SK-N-SH (cell line): ENCODE measurements around the gene AOAH. TPM values are rescaled to one million over a fixed set of nuclear protein-coding genes. Genes with fewer than 3 reads are reported as not detected.

Experiments
- CTCF ChIA-PET: fragments of 300-600, 350-600 bp; formaldehyde crosslinking; extraction: SDS; loops from one replicate; lab custom pipeline; 2021; lab: Yijun Ruan, JAX
- POLR2A ChIA-PET: fragments of 350-600 bp; sonication (Branson Sonifier 250); formaldehyde crosslinking; extraction: SDS; loops from one replicate; lab custom pipeline; 2020; ENCODE audit warnings: antibody characterized with exemption, inconsistent platforms; lab: Yijun Ruan, JAX
- DNase-seq: peaks from one replicate; pipeline ENCODE4 v3.0.0; 2012
- H2AFZ ChIP-seq: fragments of 200-600 bp; sonication (generic); 2 replicates; pipeline ENCODE4 v1.8.1; 2016; ENCODE audit warnings: antibody characterized with exemption, mild to moderate bottlenecking, low read depth
- H3F3A ChIP-seq: fragments of 200-600 bp; sonication (generic); replicated peaks from 2 replicates; pipeline ENCODE3; 2016; ENCODE audit warnings: antibody characterized with exemption, mild to moderate bottlenecking; ENCODE audit not compliant: insufficient read depth
- H3K27ac ChIP-seq, 2 experiments: fragments of 200-500 bp in 1 of 2; fragments of 200-600 bp in 1 of 2; sonication (Bioruptor generic) in 1 of 2; sonication (generic), shearing (Covaris generic) in 1 of 2; 2 replicates each; pipeline versions ENCODE4 v1.5.1 to v1.6.1; 2014 to 2016; ENCODE audit warnings: low read depth in 2 of 2, inconsistent platforms in 1 of 2, low read length in 1 of 2, mild to moderate bottlenecking in 1 of 2, mixed read lengths in 1 of 2
- H3K27me3 ChIP-seq: fragments of 200-600 bp; sonication (generic), shearing (Covaris generic); 2 replicates; pipeline ENCODE4 v1.6.1; 2016; ENCODE audit warnings: mixed run types; ENCODE audit not compliant: insufficient read depth
- H3K36me3 ChIP-seq, 2 experiments: fragments of 200-500 bp in 1 of 2; fragments of 200-600 bp in 1 of 2; sonication (Bioruptor generic) in 1 of 2; sonication (generic) in 1 of 2; replicated peaks in 1 of 2; 2 replicates each; pipeline versions ENCODE3 to v1.5.1; 2014 to 2016; ENCODE audit warnings: low read length in 1 of 2, mild to moderate bottlenecking in 1 of 2; ENCODE audit not compliant: insufficient read depth in 2 of 2, control insufficient read depth in 1 of 2
- H3K4me1 ChIP-seq, 2 experiments: fragments of 200-500 bp in 1 of 2; fragments of 200-600 bp in 1 of 2; sonication (Bioruptor generic) in 1 of 2; sonication (generic), shearing (Covaris generic) in 1 of 2; 2 replicates each; pipeline versions ENCODE4 v1.5.1 to v1.6.1; 2014 to 2016; ENCODE audit warnings: low read depth in 1 of 2, low read length in 1 of 2, mixed run types in 1 of 2; ENCODE audit not compliant: insufficient read depth in 2 of 2, control insufficient read depth in 1 of 2
- H3K4me2 ChIP-seq: fragments of 200-600 bp; sonication (generic), shearing (Covaris generic); 2 replicates; pipeline ENCODE4 v1.6.1; 2017; ENCODE audit warnings: mixed run types
- H3K4me3 ChIP-seq, 2 experiments: fragments of 200-500 bp in 1 of 2; fragments of 200-600 bp in 1 of 2; sonication (Bioruptor generic) in 1 of 2; sonication (generic), shearing (Covaris generic) in 1 of 2; 2 replicates each; pipeline versions ENCODE4 v1.5.1 to v1.8.1; 2014 to 2016; ENCODE audit warnings: low read depth in 2 of 2, inconsistent platforms in 1 of 2, low read length in 1 of 2, mild to moderate bottlenecking in 1 of 2, mixed read lengths in 1 of 2, moderate library complexity in 1 of 2
- H3K79me2 ChIP-seq: fragments of 200-600 bp; sonication (generic); 2 replicates; pipeline ENCODE4 v1.8.1; 2017; ENCODE audit warnings: mild to moderate bottlenecking; ENCODE audit not compliant: insufficient read depth
- H3K9ac ChIP-seq: fragments of 200-600 bp; sonication (generic); 2 replicates; pipeline ENCODE4 v1.6.1; 2017; ENCODE audit warnings: mixed run types
- H3K9me2 ChIP-seq: fragments of 200-600 bp; sonication (generic); 2 replicates; pipeline ENCODE4 v1.6.1; 2017; ENCODE audit warnings: mixed run types
- H3K9me3 ChIP-seq: fragments of 200-600 bp; sonication (generic); 2 replicates; pipeline ENCODE4 v1.6.1; 2017; ENCODE audit warnings: mixed run types, mild to moderate bottlenecking, moderate library complexity
- H4K20me1 ChIP-seq: fragments of 200-600 bp; sonication (generic); 2 replicates; pipeline ENCODE4 v1.6.1; 2017; ENCODE audit warnings: mild to moderate bottlenecking, mixed run types; ENCODE audit not compliant: insufficient read depth
- CHD2 ChIP-seq: fragments of 150-350 bp; IDR thresholded peaks from 2 replicates; pipeline ENCODE4 v1.6.1; 2018; ENCODE audit warnings: low read length; ENCODE audit not compliant: partially characterized antibody
- ELF1 ChIP-seq: IDR thresholded peaks from 2 replicates; pipeline ENCODE4 v1.4.0; 2012
- EP300 ChIP-seq, 2 experiments: IDR thresholded peaks; 2 replicates each; pipeline versions ENCODE4 v1.4.0 to v1.6.1; 2012; ENCODE audit warnings: borderline replicate concordance in 1 of 2, low read depth in 1 of 2, low read length in 1 of 2
- EZH2phosphoT487 ChIP-seq: fragments of 200-600 bp; sonication (generic); IDR thresholded peaks from 2 replicates; pipeline ENCODE4 v1.6.1; 2017; ENCODE audit warnings: low read depth, mixed run types, mild to moderate bottlenecking, antibody characterized with exemption, moderate library complexity, borderline replicate concordance
- FOSL2 ChIP-seq: IDR thresholded peaks from 2 replicates; pipeline ENCODE4 v1.4.0; 2012; ENCODE audit warnings: low read depth, mild to moderate bottlenecking, moderate library complexity, borderline replicate concordance
- FOXJ3 ChIP-seq: sonication (generic); formaldehyde crosslinking; IDR thresholded peaks from 2 replicates; pipeline ENCODE4 v1.5.1; 2020; ENCODE audit warnings: mild to moderate bottlenecking, missing genetic modification reagents
- FOXM1 ChIP-seq: IDR thresholded peaks from 2 replicates; pipeline ENCODE4 v1.4.0; 2012; ENCODE audit warnings: low read depth, mild to moderate bottlenecking
- GABPA ChIP-seq: IDR thresholded peaks from 2 replicates; pipeline ENCODE4 v1.4.0; 2012; ENCODE audit warnings: low read depth, mild to moderate bottlenecking
- JUND ChIP-seq: IDR thresholded peaks from 2 replicates; pipeline ENCODE4 v1.4.0; 2012
- MEF2A ChIP-seq: IDR thresholded peaks from 2 replicates; pipeline ENCODE4 v1.4.0; 2012; ENCODE audit warnings: low read depth, borderline replicate concordance
- NFIC ChIP-seq: IDR thresholded peaks from 2 replicates; pipeline ENCODE4 v1.4.0; 2012; ENCODE audit warnings: borderline replicate concordance
- NRF1 ChIP-seq: IDR thresholded peaks from 2 replicates; pipeline ENCODE4 v1.6.1; 2012; ENCODE audit warnings: low read depth, mild to moderate bottlenecking, low read length
- POLR2AphosphoS5 ChIP-seq: IDR thresholded peaks from 2 replicates; pipeline ENCODE4 v1.6.1; 2012; ENCODE audit warnings: low read depth, low read length
- RCOR1 ChIP-seq: fragments of 150-350 bp; IDR thresholded peaks from 2 replicates; pipeline ENCODE4 v1.6.1; 2017; ENCODE audit warnings: antibody characterized with exemption, low read length
- RFX5 ChIP-seq: IDR thresholded peaks from 2 replicates; pipeline ENCODE4 v1.6.1; 2012; ENCODE audit warnings: mild to moderate bottlenecking, improper control_type of control experiment, low read length
- RXRA ChIP-seq: IDR thresholded peaks from 2 replicates; pipeline ENCODE4 v1.4.0; 2012; ENCODE audit warnings: low read depth, mild to moderate bottlenecking, borderline replicate concordance
- SIN3A ChIP-seq: IDR thresholded peaks from 2 replicates; pipeline ENCODE4 v1.6.1; 2012; ENCODE audit warnings: low read depth, mild to moderate bottlenecking, low read length, moderate library complexity, borderline replicate concordance
- SMC3 ChIP-seq: IDR thresholded peaks from 2 replicates; pipeline ENCODE4 v1.6.1; 2012; ENCODE audit warnings: low read depth, low read length, improper control_type of control experiment
- TCF12 ChIP-seq: IDR thresholded peaks from 2 replicates; pipeline ENCODE4 v1.4.0; 2012
- TEAD4 ChIP-seq: IDR thresholded peaks from 2 replicates; pipeline ENCODE4 v1.4.0; 2012; ENCODE audit warnings: mild to moderate bottlenecking, borderline replicate concordance; ENCODE audit not compliant: insufficient read depth
- YY1 ChIP-seq: IDR thresholded peaks from 2 replicates; pipeline ENCODE4 v1.4.0; 2012; ENCODE audit warnings: low read depth, mild to moderate bottlenecking
- polyA plus RNA-seq, 3 experiments: library from polyadenylated mRNA; depleted of rRNA; stranded (reverse); fragments of >200 nt; gene quantifications; 2 replicates each; pipeline ENCODE4 v1.2.3, GENCODE V29; 2012
- TF ChIP-seq, protein P1 (sequence below): IDR thresholded peaks from 2 replicates; pipeline ENCODE4 v1.6.1; 2012; ENCODE audit warnings: mild to moderate bottlenecking, low read depth, low read length, moderate library complexity
- TF ChIP-seq, protein P2 (sequence below): IDR thresholded peaks from 2 replicates; pipeline ENCODE4 v1.4.0; 2012; ENCODE audit warnings: low read depth, borderline replicate concordance
- TF ChIP-seq, protein P3 (sequence below): IDR thresholded peaks from 2 replicates; pipeline ENCODE4 v1.4.0; 2012; ENCODE audit warnings: low read depth
- TF ChIP-seq, protein P4 (sequence below): IDR thresholded peaks from 2 replicates; pipeline ENCODE4; 2012

Gene AOAH
- polyA plus RNA-seq, 1 of the 3 experiments (the other 2 are of a cell fraction) = not detected

DNA sequence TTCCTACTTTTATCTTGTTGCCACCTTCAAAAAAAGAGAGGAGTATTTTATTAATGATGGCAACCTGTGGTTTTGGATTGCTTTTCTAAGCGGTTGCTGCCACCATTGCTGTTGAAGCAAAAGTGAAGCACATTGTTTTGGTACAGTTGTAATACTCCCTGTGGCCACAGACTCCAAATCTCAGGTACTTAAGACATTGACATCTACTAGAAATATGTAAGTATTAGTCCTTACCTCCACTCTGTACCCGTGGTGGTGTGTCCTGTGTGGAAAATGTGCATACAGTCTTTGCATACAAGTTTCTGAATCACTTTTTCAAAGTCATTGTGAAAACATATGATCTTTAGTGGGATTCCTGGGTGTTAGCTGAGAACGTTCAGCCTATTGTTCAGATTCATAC, 248.9 kb downstream of the AOAH start (continued):
- TF ChIP-seq EP300 (IDR thresholded peaks at IDR 0.05; ENCODE audit: borderline replicate concordance in 1 of 2, low read depth in 1 of 2, low read length in 1 of 2) (no peak), RCOR1 (no peak), POLR2AphosphoS5 (no peak), NFIC (no peak), FOXM1 (no peak), SIN3A (no peak), TEAD4 (no peak), GABPA (no peak), RFX5 (no peak), SMC3 (no peak), MEF2A (no peak)

DNA sequence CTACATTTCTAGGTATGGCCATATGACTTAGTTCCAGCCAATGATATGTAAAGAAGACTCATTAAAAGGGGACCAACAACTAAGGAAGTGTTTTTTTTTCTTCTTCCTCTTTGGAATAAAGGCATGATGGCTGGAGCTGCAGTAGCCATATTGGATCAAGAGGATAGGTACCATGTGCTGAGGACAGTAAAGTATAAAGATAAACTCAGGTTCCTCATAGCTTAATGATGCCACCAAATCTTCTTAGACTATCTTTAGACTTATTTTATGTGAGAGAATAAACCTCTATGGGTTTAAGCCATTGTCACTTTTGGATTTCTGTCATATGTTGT, 249.3 kb downstream of the AOAH start:
- Histone ChIP-seq H2AFZ (no peak overlapping the region), H3K79me2 (no peaks in the 10 kb centered on the region), H3K9me3 (no peaks in the 10 kb centered on the region), H4K20me1 (no peaks in the 10 kb centered on the region), H3K9ac (no peak overlapping the region), H3F3A (peaks cover 1% of the 10 kb centered on the region), H3K27ac (no peak overlapping the region), H3K4me3 (no peak overlapping the region), H3K4me2 (no peak overlapping the region), H3K36me3 (no peaks in the 10 kb centered on the region), H3K9me2 (no peaks in the 10 kb centered on the region), H3K27me3 (no peaks in the 10 kb centered on the region), H3K4me1 (0 out of 4 replicates have a peak, but pooled peaks cover 0 to 4% of the 10 kb centered on the region in 2 experiments)
- CTCF ChIA-PET = interaction anchor here (1.1 to 18.3 kb wide), 13 partner anchors 8 to 733 kb away, joined by 3 to 214 read pairs (median 5); no protein-coding TSS in a partner anchor
- POLR2A ChIA-PET = interaction anchor here (0.5 to 0.7 kb wide), 2 partner anchors 39 to 365 kb away, joined by 3 read pairs; no protein-coding TSS in a partner anchor
- TF ChIP-seq RFX5 (no peak), NRF1 (no peak), YY1 (no peak), JUND (no peak), FOSL2 (no peak), TCF12 (no peak), CHD2 (no peak), POLR2AphosphoS5 (no peak), EZH2phosphoT487 (no peak), RXRA (no peak), MEF2A (no peak), FOXJ3 (CRISPR knock-in tag) (no peak), RCOR1 (no peak), SIN3A (no peak), ELF1 (no peak), NFIC (no peak)
- TF ChIP-seq, protein P1, sequence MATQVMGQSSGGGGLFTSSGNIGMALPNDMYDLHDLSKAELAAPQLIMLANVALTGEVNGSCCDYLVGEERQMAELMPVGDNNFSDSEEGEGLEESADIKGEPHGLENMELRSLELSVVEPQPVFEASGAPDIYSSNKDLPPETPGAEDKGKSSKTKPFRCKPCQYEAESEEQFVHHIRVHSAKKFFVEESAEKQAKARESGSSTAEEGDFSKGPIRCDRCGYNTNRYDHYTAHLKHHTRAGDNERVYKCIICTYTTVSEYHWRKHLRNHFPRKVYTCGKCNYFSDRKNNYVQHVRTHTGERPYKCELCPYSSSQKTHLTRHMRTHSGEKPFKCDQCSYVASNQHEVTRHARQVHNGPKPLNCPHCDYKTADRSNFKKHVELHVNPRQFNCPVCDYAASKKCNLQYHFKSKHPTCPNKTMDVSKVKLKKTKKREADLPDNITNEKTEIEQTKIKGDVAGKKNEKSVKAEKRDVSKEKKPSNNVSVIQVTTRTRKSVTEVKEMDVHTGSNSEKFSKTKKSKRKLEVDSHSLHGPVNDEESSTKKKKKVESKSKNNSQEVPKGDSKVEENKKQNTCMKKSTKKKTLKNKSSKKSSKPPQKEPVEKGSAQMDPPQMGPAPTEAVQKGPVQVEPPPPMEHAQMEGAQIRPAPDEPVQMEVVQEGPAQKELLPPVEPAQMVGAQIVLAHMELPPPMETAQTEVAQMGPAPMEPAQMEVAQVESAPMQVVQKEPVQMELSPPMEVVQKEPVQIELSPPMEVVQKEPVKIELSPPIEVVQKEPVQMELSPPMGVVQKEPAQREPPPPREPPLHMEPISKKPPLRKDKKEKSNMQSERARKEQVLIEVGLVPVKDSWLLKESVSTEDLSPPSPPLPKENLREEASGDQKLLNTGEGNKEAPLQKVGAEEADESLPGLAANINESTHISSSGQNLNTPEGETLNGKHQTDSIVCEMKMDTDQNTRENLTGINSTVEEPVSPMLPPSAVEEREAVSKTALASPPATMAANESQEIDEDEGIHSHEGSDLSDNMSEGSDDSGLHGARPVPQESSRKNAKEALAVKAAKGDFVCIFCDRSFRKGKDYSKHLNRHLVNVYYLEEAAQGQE = no peak
- TF ChIP-seq, protein P2, sequence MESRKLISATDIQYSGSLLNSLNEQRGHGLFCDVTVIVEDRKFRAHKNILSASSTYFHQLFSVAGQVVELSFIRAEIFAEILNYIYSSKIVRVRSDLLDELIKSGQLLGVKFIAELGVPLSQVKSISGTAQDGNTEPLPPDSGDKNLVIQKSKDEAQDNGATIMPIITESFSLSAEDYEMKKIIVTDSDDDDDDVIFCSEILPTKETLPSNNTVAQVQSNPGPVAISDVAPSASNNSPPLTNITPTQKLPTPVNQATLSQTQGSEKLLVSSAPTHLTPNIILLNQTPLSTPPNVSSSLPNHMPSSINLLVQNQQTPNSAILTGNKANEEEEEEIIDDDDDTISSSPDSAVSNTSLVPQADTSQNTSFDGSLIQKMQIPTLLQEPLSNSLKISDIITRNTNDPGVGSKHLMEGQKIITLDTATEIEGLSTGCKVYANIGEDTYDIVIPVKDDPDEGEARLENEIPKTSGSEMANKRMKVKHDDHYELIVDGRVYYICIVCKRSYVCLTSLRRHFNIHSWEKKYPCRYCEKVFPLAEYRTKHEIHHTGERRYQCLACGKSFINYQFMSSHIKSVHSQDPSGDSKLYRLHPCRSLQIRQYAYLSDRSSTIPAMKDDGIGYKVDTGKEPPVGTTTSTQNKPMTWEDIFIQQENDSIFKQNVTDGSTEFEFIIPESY = no peak
- TF ChIP-seq, protein P3, sequence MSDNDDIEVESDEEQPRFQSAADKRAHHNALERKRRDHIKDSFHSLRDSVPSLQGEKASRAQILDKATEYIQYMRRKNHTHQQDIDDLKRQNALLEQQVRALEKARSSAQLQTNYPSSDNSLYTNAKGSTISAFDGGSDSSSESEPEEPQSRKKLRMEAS = no peak
- TF ChIP-seq, protein P4, sequence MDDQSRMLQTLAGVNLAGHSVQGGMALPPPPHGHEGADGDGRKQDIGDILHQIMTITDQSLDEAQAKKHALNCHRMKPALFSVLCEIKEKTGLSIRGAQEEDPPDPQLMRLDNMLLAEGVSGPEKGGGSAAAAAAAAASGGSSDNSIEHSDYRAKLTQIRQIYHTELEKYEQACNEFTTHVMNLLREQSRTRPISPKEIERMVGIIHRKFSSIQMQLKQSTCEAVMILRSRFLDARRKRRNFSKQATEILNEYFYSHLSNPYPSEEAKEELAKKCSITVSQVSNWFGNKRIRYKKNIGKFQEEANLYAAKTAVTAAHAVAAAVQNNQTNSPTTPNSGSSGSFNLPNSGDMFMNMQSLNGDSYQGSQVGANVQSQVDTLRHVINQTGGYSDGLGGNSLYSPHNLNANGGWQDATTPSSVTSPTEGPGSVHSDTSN = no peak
- DNase-seq = no peak
